ENCODE results near the gene HOXB7.

HOXB7 gene

GRCh38 chr17:48579471-48579759 is 31.4 kb downstream of the HOXB7 start:
- DNase-seq (ENCODE audit: low read depth), result no peak

- no peak for DNase-seq (ENCODE audit: low read depth)
These were observed 32.0 kb downstream of the HOXB7 start for GRCh38 chr17:48578616-48579470.

- no peak for DNase-seq (ENCODE audit: low read depth)
These were observed 32.7 kb downstream of the HOXB7 start, which contains the start of gene HOXB4 for GRCh38 chr17:48577946-48578615. Gene HOXB4 (minus strand): TSS chr17:48578350. CDS start chr17:48578319, 31 bp downstream.

GRCh38 chr17:48577330-48577945 is 33.4 kb downstream of the HOXB7 start:
- DNase-seq (ENCODE audit: low read depth), result no peak

- no peak for DNase-seq (ENCODE audit: low read depth)
These were observed 34.1 kb downstream of the HOXB7 start for GRCh38 chr17:48576479-48577309.

GRCh38 chr17:48575673-48576478 is 34.9 kb downstream of the HOXB7 start:
- DNase-seq (ENCODE audit: low read depth), result no peak

- no peak for DNase-seq (ENCODE audit: low read depth)
These were observed 35.7 kb downstream of the HOXB7 start for GRCh38 chr17:48575066-48575582.

- DNase-seq (ENCODE audit: low read depth), result no peak
These were observed 36.2 kb downstream of the HOXB7 start for GRCh38 chr17:48574505-48575065.

- no peak for DNase-seq (ENCODE audit: low read depth)
These were observed 38.9 kb downstream of the HOXB7 start for GRCh38 chr17:48571826-48572417.

GRCh38 chr17:48571024-48571818 is 39.6 kb downstream of the HOXB7 start:
- no peak for DNase-seq (ENCODE audit: low read depth)

- DNase-seq (ENCODE audit: low read depth), result no peak
These were observed 40.3 kb downstream of the HOXB7 start for GRCh38 chr17:48570325-48571023.

GRCh38 chr17:48569674-48570324 is 41.0 kb downstream of the HOXB7 start:
- no peak for DNase-seq (ENCODE audit: low read depth)

GRCh38 chr17:48569240-48569582 is 41.6 kb downstream of the HOXB7 start:
- DNase-seq (ENCODE audit: low read depth), result no peak

- DNase-seq (ENCODE audit: low read depth), result no peak
These were observed 42.1 kb downstream of the HOXB7 start for GRCh38 chr17:48568499-48569239.

GRCh38 chr17:48567646-48568354 is 43.0 kb downstream of the HOXB7 start:
- DNase-seq (ENCODE audit: low read depth), result no peak

- no peak for DNase-seq (ENCODE audit: low read depth)
These were observed 43.6 kb downstream of the HOXB7 start for GRCh38 chr17:48567209-48567608.

- no peak for DNase-seq (ENCODE audit: low read depth)
These were observed 44.1 kb downstream of the HOXB7 start for GRCh38 chr17:48566717-48567116.

Data from fibroblast of gingiva (primary cell).